ENCODE measurements around the gene GVQW3. TPM values are rescaled to one million over a fixed set of nuclear protein-coding genes. Genes with fewer than 3 reads are reported as not detected.

GVQW3 gene
- total RNA-seq (1 to 10 TPM; 2.4 to 7.0 TPM), polyA plus RNA-seq (under 1 TPM; 0.53 to 0.77 TPM)
- long read RNA-seq, donor 1, transcript GVQW3-203 (1 exons, 2,462 nt) = major isoform, 12 of 12 reads
- long read RNA-seq, donor 1, partial matches to known transcripts = 0 of 12 reads
- long read RNA-seq, donor 1, other reads (novel, unspliced or antisense) = 0 of 12 reads
- long read RNA-seq, donor 2, transcript GVQW3-203 (1 exons, 2,462 nt) = major isoform, 7 of 8 reads
- long read RNA-seq, donor 2, partial matches to known transcripts = 0 of 8 reads
- long read RNA-seq, donor 2, other reads (novel, unspliced or antisense) = 0 of 8 reads
- long read RNA-seq, donor 3, transcript GVQW3-203 (1 exons, 2,462 nt) = major isoform, 5 of 7 reads
- long read RNA-seq, donor 3, partial matches to known transcripts = 0 of 7 reads
- long read RNA-seq, donor 3, other reads (novel, unspliced or antisense) = 0 of 7 reads
- long read RNA-seq, donor 4, full-length matches to known transcripts = 13 of 13 reads
- long read RNA-seq, donor 4, partial matches to known transcripts = 0 of 13 reads
- long read RNA-seq, donor 4, other reads (novel, unspliced or antisense) = 0 of 13 reads
- long read RNA-seq, donor 5, full-length matches to known transcripts = 11 of 11 reads
- long read RNA-seq, donor 5, partial matches to known transcripts = 0 of 11 reads
- long read RNA-seq, donor 5, other reads (novel, unspliced or antisense) = 0 of 11 reads

GRCh38 chr11:76380977-76381719 lies at the start of gene GVQW3, which contains the start of gene THAP12:
Gene GVQW3, plus strand, starts transcription at chr11:76381323. Its CDS starts 506 bp downstream, at chr11:76381829.
Gene THAP12, minus strand, starts transcription at chr11:76381132. Its CDS starts 296 bp downstream, at chr11:76380836.
- Histone ChIP-seq H3K4me1 (ENCODE audit: control insufficient read depth in 5 of 5, insufficient read depth in 5 of 5, low read length in 5 of 5) (peaks cover 5 to 32% (median 11%) of the 10 kb centered on the region in 5 donors), H3K27ac (ENCODE audit: low read depth in 1 of 2, low read length in 1 of 2) (peak within 1 kb of the TSS; percentile 81 to 94), H3K27me3 (ENCODE audit: control insufficient read depth in 3 of 3, insufficient read depth in 3 of 3, low read length in 2 of 3) (no peaks in the 10 kb centered on the region), H3K4me3 (peak within 1 kb of the TSS; percentile 90), H3K9ac (ENCODE audit: insufficient read depth in 1 of 2, low read length in 2 of 2) (peak within 1 kb of the TSS in 1 of 2 donors; percentile 73), H3K36me3 (ENCODE audit: control insufficient read depth in 4 of 4, insufficient read depth in 4 of 4, low read length in 4 of 4) (no peaks in the 10 kb centered on the region), H3K9me3 (ENCODE audit: control insufficient read depth in 4 of 4, insufficient read depth in 3 of 4, low read length in 3 of 4) (no peaks in the 10 kb centered on the region)
- 0 to 1% methylated on average over 31 to 69 of the region's 69 CpGs for WGBS, 2 donors
- no peak for TF ChIP-seq CTCF (IDR thresholded peaks at IDR 0.05; ENCODE audit: control extremely low read depth, extremely low read depth)
- ATAC-seq (ENCODE audit: insufficient read depth, low FRiP score) (peak; percentile 97), DNase-seq (peak; percentile 99)

- Histone ChIP-seq H3K9ac (ENCODE audit: insufficient read depth in 1 of 2, low read length in 2 of 2) (no peak overlapping the region), H3K4me3 (no peak overlapping the region), H3K4me1 (ENCODE audit: control insufficient read depth in 5 of 5, insufficient read depth in 5 of 5, low read length in 5 of 5) (peaks cover 0 to 6% (median 3%) of the 10 kb centered on the region in 5 donors), H3K27ac (ENCODE audit: low read depth in 1 of 2, low read length in 1 of 2) (no peak overlapping the region), H3K27me3 (ENCODE audit: control insufficient read depth in 3 of 3, insufficient read depth in 3 of 3, low read length in 2 of 3) (no peaks in the 10 kb centered on the region), H3K9me3 (ENCODE audit: control insufficient read depth in 4 of 4, insufficient read depth in 3 of 4, low read length in 3 of 4) (peaks cover 0 to 5% (median 2%) of the 10 kb centered on the region in 4 donors), H3K36me3 (ENCODE audit: control insufficient read depth in 4 of 4, insufficient read depth in 4 of 4, low read length in 4 of 4) (no peaks in the 10 kb centered on the region)
- no peak for TF ChIP-seq CTCF (IDR thresholded peaks at IDR 0.05; ENCODE audit: control extremely low read depth, extremely low read depth)
- 85 to 99% methylated on average over 5 of the region's 5 CpGs for WGBS, 2 donors
- ATAC-seq (ENCODE audit: insufficient read depth, low FRiP score) (no peak), DNase-seq (no peak)
Observed at GRCh38 chr11:76334826-76335389, 46.2 kb upstream of the GVQW3 start.

- no peak for TF ChIP-seq CTCF (IDR thresholded peaks at IDR 0.05; ENCODE audit: control extremely low read depth, extremely low read depth)
- ATAC-seq (ENCODE audit: insufficient read depth, low FRiP score) (peak; percentile 58), DNase-seq (no peak)
- Histone ChIP-seq H3K9me3 (ENCODE audit: control insufficient read depth in 4 of 4, insufficient read depth in 3 of 4, low read length in 3 of 4) (peaks cover 0 to 5% (median 2%) of the 10 kb centered on the region in 4 donors), H3K9ac (ENCODE audit: insufficient read depth in 1 of 2, low read length in 2 of 2) (no peak overlapping the region), H3K4me3 (no peak overlapping the region), H3K27ac (ENCODE audit: low read depth in 1 of 2, low read length in 1 of 2) (no peak overlapping the region), H3K4me1 (ENCODE audit: control insufficient read depth in 5 of 5, insufficient read depth in 5 of 5, low read length in 5 of 5) (peaks cover 0 to 4% (median 0%) of the 10 kb centered on the region in 5 donors), H3K27me3 (ENCODE audit: control insufficient read depth in 3 of 3, insufficient read depth in 3 of 3, low read length in 2 of 3) (no peaks in the 10 kb centered on the region), H3K36me3 (ENCODE audit: control insufficient read depth in 4 of 4, insufficient read depth in 4 of 4, low read length in 4 of 4) (no peaks in the 10 kb centered on the region)
Observed at GRCh38 chr11:76335842-76336241, 45.3 kb upstream of the GVQW3 start.

Data from lung (tissue), 16 donors.